HepG2 (cell line): Measurements from ENCODE around the gene FCRLA. TPM values are rescaled to one million over a fixed set of nuclear protein-coding genes. Genes with fewer than 3 reads are reported as not detected.

Experiments
- CC2D1A ChIP-seq: sonication (generic); formaldehyde crosslinking; IDR thresholded peaks from 2 replicates; pipeline ENCODE4 v1.8.1; 2023; ENCODE audit warnings: mild to moderate bottlenecking, missing genetic modification reagents
- CENPT ChIP-seq: sonication (generic); formaldehyde crosslinking; IDR thresholded peaks from 2 replicates; pipeline ENCODE4 v1.8.0; 2022; ENCODE audit warnings: low read depth, mild to moderate bottlenecking, moderate library complexity, missing genetic modification reagents
- ELF4 ChIP-seq: sonication (generic); formaldehyde crosslinking; IDR thresholded peaks from 2 replicates; pipeline ENCODE4 v1.5.0; 2020; ENCODE audit warnings: missing genetic modification reagents, mild to moderate bottlenecking, moderate library complexity, borderline replicate concordance
- HOXA5 ChIP-seq: sonication (generic); formaldehyde crosslinking; IDR thresholded peaks from 2 replicates; pipeline ENCODE4 v1.4.0; 2020; ENCODE audit warnings: missing genetic modification reagents
- PLSCR1 ChIP-seq: sonication (generic); formaldehyde crosslinking; IDR thresholded peaks from 2 replicates; pipeline ENCODE4 v1.5.0; 2020; ENCODE audit warnings: missing genetic modification reagents, mild to moderate bottlenecking, borderline replicate concordance
- ZBTB2 ChIP-seq: sonication (generic); formaldehyde crosslinking; IDR thresholded peaks from 2 replicates; pipeline ENCODE4 v1.8.0; 2022; ENCODE audit warnings: low read depth, missing genetic modification reagents
- ZNF138 ChIP-seq: sonication (generic); formaldehyde crosslinking; IDR thresholded peaks from 2 replicates; pipeline ENCODE4 v1.5.0; 2020; ENCODE audit warnings: mild to moderate bottlenecking, low read depth, missing genetic modification reagents
- ZNF580 ChIP-seq: IDR thresholded peaks from 2 replicates; pipeline ENCODE4 v1.6.1; 2016; ENCODE audit warnings: low read depth, borderline replicate concordance
- ZNF589 ChIP-seq: sonication (generic); formaldehyde crosslinking; conservative IDR thresholded peaks from 2 replicates; pipeline ENCODE4 v1.8.0; 2022; ENCODE audit warnings: mild to moderate bottlenecking, moderate library complexity, missing genetic modification reagents
- ZNF839 ChIP-seq: sonication (generic); formaldehyde crosslinking; IDR thresholded peaks from 2 replicates; pipeline ENCODE4 v1.4.0; 2020; ENCODE audit warnings: missing genetic modification reagents, mild to moderate bottlenecking, borderline replicate concordance
- ZNF841 ChIP-seq: sonication (generic); formaldehyde crosslinking; IDR thresholded peaks from 2 replicates; pipeline ENCODE4 v1.8.1; 2023; ENCODE audit warnings: missing genetic modification reagents, borderline replicate concordance
- polyA plus RNA-seq, 8 experiments: library from polyadenylated mRNA; depleted of rRNA in 3 of 8; stranded (reverse) in 7 of 8; unstranded in 1 of 8; fragments of >200 nt; fragmentation: Illumina TruSeq in 4 of 8; extraction: Trizol in 4 of 8; gene quantifications; 2 replicates each; pipeline versions ENCODE4 v1.2.1 to v1.2.3, GENCODE V29; 2011 to 2016; ENCODE audit warnings: low read depth in 4 of 8, missing spikeins in 1 of 8, mixed read lengths in 1 of 8; ENCODE audit not compliant: insufficient read depth in 1 of 8
- total RNA-seq, 5 experiments: library from RNA; depleted of rRNA; stranded (reverse); fragments of >200 nt; fragmentation: Illumina TruSeq; extraction: Trizol; gene quantifications; 2 replicates each; pipeline ENCODE4 v1.2.3, GENCODE V29; 2016; ENCODE audit warnings: low read depth in 1 of 5

Gene FCRLA
- total and polyA plus RNA-seq, 2 of the 13 experiments (the other 11 are each of a cell fraction or from before 2014, with no cell fraction given): not detected

GRCh38 chr1:161726473-161727255 lies 19.6 kb downstream of the FCRLA start (continued):
- TF ChIP-seq HOXA5 (CRISPR knock-in tag) (no peak), PLSCR1 (CRISPR knock-in tag) (no peak), ZBTB2 (CRISPR knock-in tag) (peak; percentile 60; the same call in 1 of the 2 replicates), ZNF580 (CRISPR knock-in tag) (no peak), ZNF589 (CRISPR knock-in tag) (peak; percentile 76; the same call in 1 of the 2 replicates), CC2D1A (no peak), ZNF138 (CRISPR knock-in tag) (no peak), CENPT (CRISPR knock-in tag) (no peak), ZNF839 (CRISPR knock-in tag) (no peak), ELF4 (CRISPR knock-in tag) (no peak), ZNF841 (CRISPR knock-in tag) (no peak)
- TF ChIP-seq, all 625 proteins: peak for 79
